Subcutaneous abdominal adipose tissue (tissue), 5 donors: ENCODE measurements around the gene TIPIN.
"Not testable (repeated sequence)": the region's sequence is repeated elsewhere in the genome, so short reads cannot be mapped to it uniquely, and the experiment has no call there.

Experiments used
- H3K27ac ChIP-seq: one replicate; pipeline ENCODE4 v1.7.0; 2013; ENCODE audit warnings: low read depth, mild to moderate bottlenecking, inconsistent platforms, low read length, moderate library complexity
- H3K27me3 ChIP-seq, 5 donors: one replicate each; pipeline ENCODE4 v1.7.0; 2013; ENCODE audit warnings: low read length in 5 of 5, inconsistent platforms in 1 of 5; ENCODE audit not compliant: control insufficient read depth in 5 of 5, insufficient read depth in 4 of 5
- H3K36me3 ChIP-seq, 5 donors: one replicate each; pipeline ENCODE4 v1.7.0; 2013; ENCODE audit warnings: low read length in 5 of 5; ENCODE audit not compliant: control insufficient read depth in 5 of 5, insufficient read depth in 5 of 5
- H3K4me1 ChIP-seq, 5 donors: one replicate each; pipeline ENCODE4 v1.7.0; 2013; ENCODE audit warnings: low read length in 5 of 5, mild to moderate bottlenecking in 3 of 5, moderate library complexity in 1 of 5; ENCODE audit not compliant: control insufficient read depth in 5 of 5, insufficient read depth in 5 of 5
- H3K4me3 ChIP-seq, 5 donors: one replicate each; pipeline ENCODE4 v1.7.0; 2013; ENCODE audit warnings: low read length in 5 of 5, low read depth in 1 of 5
- H3K9ac ChIP-seq, 5 donors: one replicate each; pipeline ENCODE4 v1.7.0; 2013; ENCODE audit warnings: low read length in 5 of 5, mild to moderate bottlenecking in 4 of 5, moderate library complexity in 3 of 5
- H3K9me3 ChIP-seq, 5 donors: one replicate each; pipeline ENCODE4 v1.7.0; 2013; ENCODE audit warnings: low read length in 5 of 5; ENCODE audit not compliant: control insufficient read depth in 5 of 5
- donor health status: healthy.
- donor health status: healthy.
- donor health status: healthy.
- donor health status: healthy.
- donor health status: healthy.

TIPIN gene

GRCh38 chr15:66309828-66310227 lies 46.7 kb downstream of the TIPIN start:
- H3K27me3 ChIP-seq: no peaks in the 10 kb centered on the region
- H3K4me3 ChIP-seq: no peak overlapping the region
- no peaks in the 10 kb centered on the region for H3K9me3 ChIP-seq
- H3K27ac ChIP-seq: no peak overlapping the region
- peaks cover 0 to 7% (median 0%) of the 10 kb centered on the region in 5 donors for H3K4me1 ChIP-seq
- H3K9ac ChIP-seq: no peak overlapping the region
- H3K36me3 ChIP-seq: peaks cover 34 to 88% (median 62%) of the 10 kb centered on the region in 5 donors

- Histone ChIP-seq H3K4me1 (peaks cover 0 to 9% (median 0%) of the 10 kb centered on the region in 5 donors), H3K27ac (no peak overlapping the region), H3K4me3 (no peak overlapping the region), H3K27me3 (no peaks in the 10 kb centered on the region), H3K9me3 (no peaks in the 10 kb centered on the region), H3K36me3 (peaks cover 27 to 78% (median 53%) of the 10 kb centered on the region in 5 donors), H3K9ac (no peak overlapping the region)
These were observed 48.0 kb downstream of the TIPIN start for GRCh38 chr15:66308531-66308930.

- Histone ChIP-seq H3K9me3 (no peaks in the 10 kb centered on the region), H3K36me3 (peaks cover 22 to 59% (median 34%) of the 10 kb centered on the region in 5 donors)
These were observed 50.1 kb downstream of the TIPIN start for GRCh38 chr15:66306381-66306780.

GRCh38 chr15:66304425-66304824 lies 52.1 kb downstream of the TIPIN start:
- H3K9me3 ChIP-seq, H3K4me3 ChIP-seq, H3K27me3 ChIP-seq, H3K27ac ChIP-seq, H3K9ac ChIP-seq, H3K4me1 ChIP-seq: not testable (repeated sequence)
- H3K36me3 ChIP-seq: peaks cover 10 to 43% (median 25%) of the 10 kb centered on the region in 5 donors

More at GRCh38 chr15:66306381-66306780, 50.1 kb downstream of the TIPIN start:
- H3K4me1 ChIP-seq: peaks cover 0 to 16% (median 5%) of the 10 kb centered on the region in 5 donors
- no peak overlapping the region for H3K27ac ChIP-seq
- H3K27me3 ChIP-seq: no peaks in the 10 kb centered on the region
- H3K9ac ChIP-seq: no peak overlapping the region
- H3K4me3 ChIP-seq: no peak overlapping the region

GRCh38 chr15:66302489-66303278 lies 53.8 kb downstream of the TIPIN start:
- peaks cover 3 to 29% (median 15%) of the 10 kb centered on the region in 5 donors for H3K36me3 ChIP-seq
- peaks cover 0 to 9% (median 5%) of the 10 kb centered on the region in 5 donors for H3K4me1 ChIP-seq
- H3K9me3 ChIP-seq: no peaks in the 10 kb centered on the region
- no peak overlapping the region for H3K4me3 ChIP-seq
- H3K9ac ChIP-seq: no peak overlapping the region
- H3K27ac ChIP-seq: no peak overlapping the region
- no peaks in the 10 kb centered on the region for H3K27me3 ChIP-seq

- no peak overlapping the region for H3K27ac ChIP-seq
- H3K9ac ChIP-seq: no peak overlapping the region
- no peaks in the 10 kb centered on the region for H3K27me3 ChIP-seq
- no peaks in the 10 kb centered on the region for H3K9me3 ChIP-seq
- no peak overlapping the region for H3K4me3 ChIP-seq
- H3K36me3 ChIP-seq: peaks cover 0 to 10% (median 4%) of the 10 kb centered on the region in 5 donors
- H3K4me1 ChIP-seq: peaks cover 6 to 26% (median 17%) of the 10 kb centered on the region in 5 donors
These were observed 57.7 kb downstream of the TIPIN start for GRCh38 chr15:66298803-66299251.

GRCh38 chr15:66296186-66296585 lies 60.3 kb downstream of the TIPIN start:
- Histone ChIP-seq H3K4me3 (no peak overlapping the region), H3K27ac (no peak overlapping the region), H3K9me3 (no peaks in the 10 kb centered on the region), H3K27me3 (no peaks in the 10 kb centered on the region), H3K36me3 (peaks cover 0 to 10% (median 4%) of the 10 kb centered on the region in 5 donors), H3K4me1 (peaks cover 6 to 32% (median 26%) of the 10 kb centered on the region in 5 donors), H3K9ac (no peak overlapping the region)

GRCh38 chr15:66294932-66295235 lies 61.6 kb downstream of the TIPIN start:
- Histone ChIP-seq H3K4me1 (peaks cover 6 to 32% (median 26%) of the 10 kb centered on the region in 5 donors), H3K9ac (peak overlapping the region in 4 of 5 donors; percentile 92 to 98 (median 97)), H3K9me3 (no peaks in the 10 kb centered on the region), H3K27ac (peak overlapping the region; percentile 81), H3K27me3 (no peaks in the 10 kb centered on the region), H3K36me3 (peaks cover 0 to 5% (median 0%) of the 10 kb centered on the region in 5 donors), H3K4me3 (peak overlapping the region in 2 of 5 donors; percentile 83 to 90)

- peaks cover 0 to 5% (median 0%) of the 10 kb centered on the region in 5 donors for H3K36me3 ChIP-seq
- no peaks in the 10 kb centered on the region for H3K9me3 ChIP-seq
- no peaks in the 10 kb centered on the region for H3K27me3 ChIP-seq
- H3K9ac ChIP-seq: peak overlapping the region; percentile 92 to 98 (median 96)
- peak overlapping the region; percentile 64 to 90 (median 83) for H3K4me3 ChIP-seq
- peaks cover 6 to 32% (median 26%) of the 10 kb centered on the region in 5 donors for H3K4me1 ChIP-seq
- peak overlapping the region; percentile 81 for H3K27ac ChIP-seq
These were observed 62.1 kb downstream of the TIPIN start for GRCh38 chr15:66294157-66294931.
